GM03348 (cell line): Measurements from ENCODE around the gene DMRT3.
A peak's percentile ranks its signal among the peaks of the same experiment; 100 is the strongest.
"Not testable (repeated sequence)": the region's sequence is repeated elsewhere in the genome, so short reads cannot be mapped to it uniquely, and the experiment has no call there.

Source experiments
- DNase-seq: peaks from one replicate; pipeline ENCODE4 v3.0.0; 2012; ENCODE audit warnings: low spot score

The DMRT3 gene

GRCh38 chr9:971901-972500, 4.5 kb upstream of the DMRT3 start:
- peak; percentile 38 for DNase-seq

- DNase-seq: no peak
Observed at GRCh38 chr9:972501-973294, 3.8 kb upstream of the DMRT3 start.

DNA sequence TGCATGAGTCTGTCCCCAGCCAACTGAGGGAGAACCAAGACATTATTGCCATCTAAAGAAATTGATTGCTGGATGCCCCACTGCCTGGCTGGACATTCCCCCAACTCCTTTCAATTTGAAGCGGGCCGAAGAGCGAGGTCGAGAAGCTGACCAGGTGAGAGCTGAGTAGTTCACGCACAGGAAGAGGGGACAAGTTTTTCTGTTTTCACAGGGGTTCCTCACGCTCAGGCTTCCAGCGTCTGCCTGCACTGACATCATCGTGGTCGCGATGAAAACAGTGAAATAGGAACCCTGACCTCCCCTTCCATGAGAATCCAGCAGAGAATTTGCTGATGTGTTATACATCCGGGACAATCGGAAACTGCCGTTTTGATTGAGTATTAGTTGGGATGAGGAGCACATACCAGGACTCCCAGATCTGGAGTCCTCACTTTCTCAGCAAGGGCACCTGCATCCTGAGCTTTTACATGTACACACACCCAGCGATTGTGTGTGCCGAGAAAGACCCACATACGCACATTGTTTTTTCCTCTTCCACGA, 3.1 kb upstream of the DMRT3 start:
- no peak for DNase-seq

DNA sequence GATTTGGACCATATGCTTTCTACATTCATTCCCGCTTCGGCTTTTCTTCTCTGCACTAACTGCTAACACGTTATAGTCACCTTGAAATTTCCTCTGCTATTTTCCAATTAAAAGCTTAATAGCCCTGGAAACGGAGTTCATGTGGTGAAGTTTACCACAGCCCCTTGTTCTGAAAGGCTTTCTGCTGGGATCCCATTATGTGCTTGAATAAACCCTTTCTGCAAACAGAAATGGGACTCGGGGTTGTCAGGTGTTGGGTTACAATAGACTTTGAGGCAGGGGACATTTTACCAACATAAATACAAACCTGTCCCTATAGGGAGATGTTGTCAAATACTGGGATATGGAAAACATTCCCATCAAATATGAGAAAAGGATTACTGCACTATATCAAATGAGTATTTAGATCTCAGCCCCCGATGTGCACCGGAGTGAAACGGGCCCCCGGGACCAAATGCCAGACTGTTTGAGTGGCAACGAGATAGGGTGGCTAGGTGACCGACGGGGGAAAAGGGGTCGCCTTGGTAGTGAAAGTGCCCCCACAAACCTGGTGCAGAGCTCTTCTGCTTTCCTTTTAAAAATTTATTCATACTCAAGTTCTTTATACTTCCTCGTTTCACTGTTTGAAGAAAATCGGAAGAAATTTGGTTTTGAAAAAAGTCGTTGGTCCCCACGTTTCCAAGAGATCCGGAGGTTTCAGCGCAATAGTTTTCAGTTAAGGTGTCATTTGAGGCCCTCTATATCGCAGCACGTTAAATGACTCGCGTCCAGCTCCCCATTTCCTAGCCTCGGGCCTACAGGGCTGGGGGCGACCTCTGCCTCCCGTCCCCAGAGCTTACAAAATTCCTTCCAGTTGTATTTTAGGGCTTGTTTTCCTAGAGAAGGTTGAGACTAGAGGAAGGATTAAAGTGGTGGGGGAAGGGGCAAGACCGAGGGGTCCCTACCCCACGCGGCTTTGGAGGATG, 2.1 kb upstream of the DMRT3 start:
- DNase-seq: no peak

- DNase-seq: no peak
Observed at GRCh38 chr9:974996-975739, 1.3 kb upstream of the DMRT3 start.

- DNase-seq: no peak
Observed at GRCh38 chr9:975740-976257, 656 bp upstream of the DMRT3 start.

DNA sequence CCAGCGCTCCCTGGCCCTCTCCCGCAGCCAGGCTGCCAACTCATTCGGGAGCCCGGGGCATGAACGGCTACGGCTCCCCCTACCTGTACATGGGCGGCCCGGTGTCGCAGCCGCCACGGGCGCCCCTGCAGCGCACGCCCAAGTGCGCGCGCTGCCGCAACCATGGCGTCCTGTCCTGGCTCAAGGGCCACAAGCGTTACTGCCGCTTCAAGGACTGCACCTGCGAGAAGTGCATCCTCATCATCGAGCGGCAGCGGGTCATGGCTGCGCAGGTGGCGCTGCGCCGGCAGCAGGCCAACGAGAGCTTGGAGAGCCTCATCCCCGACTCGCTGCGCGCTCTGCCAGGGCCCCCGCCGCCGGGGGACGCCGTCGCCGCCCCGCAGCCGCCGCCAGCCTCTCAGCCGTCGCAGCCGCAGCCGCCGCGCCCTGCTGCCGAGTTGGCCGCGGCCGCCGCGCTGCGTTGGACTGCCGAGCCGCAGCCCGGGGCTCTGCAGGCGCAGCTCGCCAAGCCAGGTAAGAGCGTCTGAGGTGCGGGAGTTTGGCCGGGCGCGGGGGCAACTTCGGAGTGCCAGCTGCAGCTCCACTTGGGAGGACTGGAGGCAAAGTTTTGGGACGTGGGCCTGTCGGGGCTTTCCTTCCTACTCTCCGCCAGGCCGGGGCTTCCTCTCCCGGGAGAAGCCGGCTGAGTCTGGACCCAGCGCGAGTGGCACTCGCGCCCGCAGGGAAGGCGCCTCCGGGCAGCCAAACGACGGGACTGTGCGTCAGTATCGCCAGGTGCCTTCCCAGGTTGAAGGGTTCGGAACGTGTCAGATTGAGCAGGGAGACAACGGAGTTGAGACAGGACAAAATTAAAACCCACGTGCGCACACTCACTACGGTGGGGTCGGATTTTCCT, 735 bp downstream of the DMRT3 start:
- DNase-seq: no peak

- no peak for DNase-seq
Observed at GRCh38 chr9:977838-978830, 1.7 kb downstream of the DMRT3 start.

- no peak for DNase-seq
Observed at GRCh38 chr9:979983-980382, 3.5 kb downstream of the DMRT3 start.

- no peak for DNase-seq
Observed at GRCh38 chr9:980640-981039, 4.2 kb downstream of the DMRT3 start.

DNA sequence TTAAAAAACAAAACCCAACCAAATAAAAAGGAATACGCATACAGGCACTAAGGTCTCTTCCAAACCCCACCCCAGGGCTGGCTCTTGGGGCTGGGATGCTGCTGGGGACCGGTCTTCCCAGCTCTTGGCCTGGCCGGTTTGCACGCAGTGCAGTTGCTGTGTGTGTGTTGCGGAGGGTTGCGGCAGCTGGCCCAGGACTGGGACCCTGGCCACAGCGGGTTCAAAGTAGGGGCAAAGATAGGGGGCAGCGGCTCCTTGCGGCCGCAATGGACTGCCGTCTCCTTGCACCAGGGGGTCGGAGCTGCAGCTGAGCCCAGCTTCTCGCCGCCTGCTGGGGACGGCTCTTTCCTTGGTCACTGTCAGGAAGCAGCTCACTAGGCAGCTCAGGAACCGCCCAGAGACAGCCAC, 5.0 kb downstream of the DMRT3 start:
- no peak for DNase-seq

GRCh38 chr9:982394-983230, 6.2 kb downstream of the DMRT3 start:
- DNase-seq: no peak

- no peak for DNase-seq
Observed at GRCh38 chr9:994005-994404, 17.6 kb downstream of the DMRT3 start.

GRCh38 chr9:995192-995591, 18.7 kb downstream of the DMRT3 start:
- DNase-seq: no peak

DNA sequence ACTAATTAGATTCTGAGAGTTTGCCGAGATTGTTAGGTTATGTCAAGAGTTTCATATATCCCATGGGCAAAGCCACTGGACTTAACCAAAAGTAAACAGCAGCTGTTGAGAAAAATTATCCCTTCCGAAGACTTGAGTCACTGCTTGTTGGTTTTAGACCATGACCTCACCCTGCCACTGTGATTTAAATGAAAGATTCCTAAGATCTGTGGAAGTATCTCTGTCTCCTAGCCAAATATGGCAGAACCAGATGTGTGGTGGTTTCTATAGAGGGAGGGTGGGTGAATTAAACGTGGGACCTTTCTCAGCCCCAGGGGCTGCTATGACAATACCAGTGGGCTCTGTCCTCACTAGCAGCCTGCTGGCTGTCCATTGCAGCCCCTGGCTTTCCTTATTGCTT, 19.3 kb downstream of the DMRT3 start:
- DNase-seq: no peak

GRCh38 chr9:998299-999110, 22.1 kb downstream of the DMRT3 start:
- DNase-seq: not testable (repeated sequence)

- no peak for DNase-seq
Observed at GRCh38 chr9:1001838-1002237, 25.4 kb downstream of the DMRT3 start.
